Chondrocyte (in vitro differentiated cells): ENCODE data around the gene USP47. TPM values are rescaled to one million over a fixed set of nuclear protein-coding genes. Genes with fewer than 3 reads are reported as not detected.

Source experiments
- DNase-seq: peaks from one replicate; pipeline ENCODE4 v3.0.0; 2021; ENCODE audit warnings: mixed read lengths, low spot score
- H3K27ac Mint-ChIP-seq: one replicate; pipeline ENCODE4 v1.8.0; 2021; ENCODE audit warnings: mild to moderate bottlenecking, moderate library complexity, mixed read lengths; ENCODE audit not compliant: unreplicated experiment
- H3K27me3 Mint-ChIP-seq: 2 replicates; pipeline ENCODE4 v1.8.0; 2021; ENCODE audit warnings: low read depth, mixed read lengths
- H3K36me3 Mint-ChIP-seq: 2 replicates; pipeline ENCODE4 v1.8.0; 2021; ENCODE audit warnings: low read depth, mixed read lengths
- H3K4me1 Mint-ChIP-seq: 2 replicates; pipeline ENCODE4 v1.8.0; 2021; ENCODE audit warnings: low read depth, mild to moderate bottlenecking, mixed read lengths
- H3K4me3 Mint-ChIP-seq: one replicate; pipeline ENCODE4 v1.8.0; 2021; ENCODE audit warnings: mild to moderate bottlenecking, moderate library complexity, mixed read lengths; ENCODE audit not compliant: unreplicated experiment
- H3K9me3 Mint-ChIP-seq: 2 replicates; pipeline ENCODE4 v1.8.0; 2021; ENCODE audit warnings: low read depth, mixed read lengths
- long read RNA-seq: library from polyadenylated mRNA; stranded (forward); transcript quantifications from one replicate; pipeline ENCODE4 v2.0.0, GENCODE V29; 2021
- total RNA-seq: library from RNA; stranded (reverse); gene quantifications from 3 replicates; pipeline ENCODE4 v1.2.1, GENCODE V29; 2021
- TF ChIP-seq, protein P1 (sequence below): fragments of 200-600 bp; sonication (generic); IDR thresholded peaks from 2 replicates; pipeline ENCODE4 v1.5.0; 2021; ENCODE audit warnings: antibody characterized with exemption, mild to moderate bottlenecking, moderate library complexity

The USP47 gene
- total RNA-seq = 44.4 to 54.8 TPM (median 47.8 TPM) in 3 replicates
- long read RNA-seq, full-length matches to known transcripts = 149 of 179 reads
- long read RNA-seq, partial matches to known transcripts = 8 of 179 reads
- long read RNA-seq, other reads (novel, unspliced or antisense) = 22 of 179 reads

GRCh38 chr11:11841723-11842420 lies at the start of gene USP47:
Gene USP47, plus strand, starts transcription at chr11:11841972. Its CDS starts 214 bp downstream, at chr11:11842186.
- Mint-ChIP-seq H3K4me3 (no peak within 1 kb of the TSS), H3K4me1 (peaks cover 6% of the 10 kb centered on the region), H3K36me3 (no peaks in the 10 kb centered on the region), H3K9me3 (no peaks in the 10 kb centered on the region), H3K27ac (no peak within 1 kb of the TSS), H3K27me3 (no peaks in the 10 kb centered on the region)
- peak; percentile 94 for DNase-seq
- TF ChIP-seq, protein P1, sequence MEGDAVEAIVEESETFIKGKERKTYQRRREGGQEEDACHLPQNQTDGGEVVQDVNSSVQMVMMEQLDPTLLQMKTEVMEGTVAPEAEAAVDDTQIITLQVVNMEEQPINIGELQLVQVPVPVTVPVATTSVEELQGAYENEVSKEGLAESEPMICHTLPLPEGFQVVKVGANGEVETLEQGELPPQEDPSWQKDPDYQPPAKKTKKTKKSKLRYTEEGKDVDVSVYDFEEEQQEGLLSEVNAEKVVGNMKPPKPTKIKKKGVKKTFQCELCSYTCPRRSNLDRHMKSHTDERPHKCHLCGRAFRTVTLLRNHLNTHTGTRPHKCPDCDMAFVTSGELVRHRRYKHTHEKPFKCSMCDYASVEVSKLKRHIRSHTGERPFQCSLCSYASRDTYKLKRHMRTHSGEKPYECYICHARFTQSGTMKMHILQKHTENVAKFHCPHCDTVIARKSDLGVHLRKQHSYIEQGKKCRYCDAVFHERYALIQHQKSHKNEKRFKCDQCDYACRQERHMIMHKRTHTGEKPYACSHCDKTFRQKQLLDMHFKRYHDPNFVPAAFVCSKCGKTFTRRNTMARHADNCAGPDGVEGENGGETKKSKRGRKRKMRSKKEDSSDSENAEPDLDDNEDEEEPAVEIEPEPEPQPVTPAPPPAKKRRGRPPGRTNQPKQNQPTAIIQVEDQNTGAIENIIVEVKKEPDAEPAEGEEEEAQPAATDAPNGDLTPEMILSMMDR = peak; percentile 82

DNA sequence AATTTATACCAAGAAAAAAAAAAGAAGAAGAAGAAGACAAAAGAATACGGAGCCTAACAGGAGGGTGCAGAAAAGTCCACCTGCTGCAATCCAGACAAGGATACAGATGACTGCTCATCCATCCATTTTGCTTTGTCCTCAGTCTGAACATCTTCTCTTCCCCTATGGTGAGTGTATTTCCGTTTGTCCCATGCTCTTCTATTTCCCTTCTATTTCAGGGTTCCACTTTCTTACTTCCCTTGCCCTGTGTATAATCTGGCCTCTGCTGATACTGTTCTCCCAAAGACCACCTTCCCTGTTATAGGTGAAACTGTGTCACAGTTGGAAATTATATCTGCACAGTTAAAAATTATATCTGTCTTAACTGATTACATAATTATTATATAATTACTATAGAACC lies 48.7 kb upstream of the USP47 start:
- Mint-ChIP-seq H3K27me3 (peaks cover 1% of the 10 kb centered on the region), H3K27ac (no peak overlapping the region), H3K9me3 (no peaks in the 10 kb centered on the region), H3K4me3 (no peak overlapping the region), H3K4me1 (no peaks in the 10 kb centered on the region), H3K36me3 (no peaks in the 10 kb centered on the region)
- no peak for DNase-seq
- TF ChIP-seq, protein P1 = no peak

GRCh38 chr11:11798586-11799438 lies 43.0 kb upstream of the USP47 start:
- H3K4me3 Mint-ChIP-seq = no peak overlapping the region
- H3K36me3 Mint-ChIP-seq = no peaks in the 10 kb centered on the region
- TF ChIP-seq, protein P1 = peak; percentile 82
- no peak overlapping the region for H3K27ac Mint-ChIP-seq
- DNase-seq = no peak
- H3K4me1 Mint-ChIP-seq = no peaks in the 10 kb centered on the region
- H3K27me3 Mint-ChIP-seq = peaks cover 1% of the 10 kb centered on the region
- H3K9me3 Mint-ChIP-seq = no peaks in the 10 kb centered on the region

DNA sequence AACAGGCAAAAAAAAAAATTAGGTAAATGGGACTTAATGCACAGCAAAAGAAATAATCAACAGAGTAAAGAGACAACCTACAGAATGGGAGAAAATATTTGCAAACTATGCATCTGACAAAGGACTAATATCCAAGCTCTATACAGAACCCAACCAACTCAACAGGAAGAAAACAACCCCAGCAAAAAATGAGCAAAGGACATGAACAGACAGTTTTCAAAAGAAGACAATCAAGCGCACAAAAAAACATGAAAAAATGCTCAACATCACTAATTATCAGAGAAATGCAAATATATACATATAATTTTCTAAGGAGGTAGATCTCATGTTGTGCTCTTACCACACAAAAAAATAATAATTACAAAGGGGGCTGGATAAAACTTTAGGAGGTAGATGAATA lies 36.5 kb upstream of the USP47 start:
- Mint-ChIP-seq H3K4me3 (no peak overlapping the region), H3K9me3 (peaks cover 3% of the 10 kb centered on the region), H3K27me3 (no peaks in the 10 kb centered on the region), H3K4me1 (peaks cover 24% of the 10 kb centered on the region), H3K27ac (no peak overlapping the region), H3K36me3 (no peaks in the 10 kb centered on the region)
- no peak for DNase-seq
- TF ChIP-seq, protein P1 = no peak

DNA sequence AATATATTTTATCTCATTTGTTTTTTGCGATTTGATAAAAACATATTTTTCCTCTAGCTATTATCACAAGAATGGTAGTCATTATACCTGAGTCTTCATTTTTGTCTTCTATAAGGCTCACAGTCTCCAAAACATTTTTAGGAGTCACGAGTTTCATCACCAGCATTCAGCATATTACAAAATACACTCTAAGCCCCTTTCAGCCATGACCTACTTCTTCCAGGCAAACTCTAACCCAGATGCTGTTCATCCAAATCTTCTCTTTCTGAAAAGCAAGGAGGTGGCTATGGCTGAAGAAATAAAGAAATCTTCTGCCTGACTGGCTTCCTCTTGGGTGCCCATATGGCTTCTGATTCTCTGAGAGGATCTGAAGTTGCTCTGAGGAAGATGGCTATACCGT lies 35.7 kb upstream of the USP47 start:
- no peaks in the 10 kb centered on the region for H3K36me3 Mint-ChIP-seq
- TF ChIP-seq, protein P1 = no peak
- no peak for DNase-seq
- H3K27ac Mint-ChIP-seq = no peak overlapping the region
- H3K9me3 Mint-ChIP-seq = peaks cover 3% of the 10 kb centered on the region
- H3K27me3 Mint-ChIP-seq = no peaks in the 10 kb centered on the region
- no peak overlapping the region for H3K4me3 Mint-ChIP-seq
- peaks cover 24% of the 10 kb centered on the region for H3K4me1 Mint-ChIP-seq
